ENCODE data around the gene OVOL2. TPM values are rescaled to one million over a fixed set of nuclear protein-coding genes. Genes with fewer than 3 reads are reported as not detected.

Gene OVOL2
- total and polyA plus RNA-seq, 4 donors: 2.7 to 11.2 (median 7.2) TPM

GRCh38 chr20:18046535-18046934, 11.2 kb downstream of the OVOL2 start:
- peaks cover 0 to 2% (median 0%) of the 10 kb centered on the region in 3 donors for H3K27me3 ChIP-seq (ENCODE audit: control insufficient read depth in 3 of 3, insufficient read depth in 3 of 3, low read length in 2 of 3)
- TF ChIP-seq CTCF (IDR thresholded peaks at IDR 0.05; ENCODE audit: control extremely low read depth, extremely low read depth): no peak
- H3K4me1 ChIP-seq (ENCODE audit: control insufficient read depth in 5 of 5, insufficient read depth in 5 of 5, low read length in 5 of 5): peaks cover 0 to 1% (median 0%) of the 10 kb centered on the region in 5 donors
- H3K9me3 ChIP-seq (ENCODE audit: control insufficient read depth in 4 of 4, insufficient read depth in 3 of 4, low read length in 3 of 4): peaks cover 0 to 9% (median 7%) of the 10 kb centered on the region in 4 donors
- ATAC-seq (ENCODE audit: insufficient read depth, low FRiP score): no peak
- H3K9ac ChIP-seq (ENCODE audit: insufficient read depth in 1 of 2, low read length in 2 of 2): no peak overlapping the region
- H3K27ac ChIP-seq (ENCODE audit: low read depth in 1 of 2, low read length in 1 of 2): no peak overlapping the region
- no peak overlapping the region for H3K4me3 ChIP-seq
- 77 to 91% methylated on average over 4 of the region's 4 CpGs for WGBS, 2 donors
- DNase-seq: no peak
- no peaks in the 10 kb centered on the region for H3K36me3 ChIP-seq (ENCODE audit: control insufficient read depth in 4 of 4, insufficient read depth in 4 of 4, low read length in 4 of 4)

- no peak for DNase-seq
Measured at GRCh38 chr20:18042229-18042628, 15.5 kb downstream of the OVOL2 start.

GRCh38 chr20:18041462-18041861, 16.3 kb downstream of the OVOL2 start:
- DNase-seq: no peak
- 83 to 85% methylated on average over 15 of the region's 15 CpGs for WGBS, 2 donors
- H3K36me3 ChIP-seq (ENCODE audit: control insufficient read depth in 4 of 4, insufficient read depth in 4 of 4, low read length in 4 of 4): no peaks in the 10 kb centered on the region
- no peak overlapping the region for H3K9ac ChIP-seq (ENCODE audit: insufficient read depth in 1 of 2, low read length in 2 of 2)
- no peak overlapping the region for H3K4me3 ChIP-seq
- ATAC-seq (ENCODE audit: insufficient read depth, low FRiP score): no peak
- H3K9me3 ChIP-seq (ENCODE audit: control insufficient read depth in 4 of 4, insufficient read depth in 3 of 4, low read length in 3 of 4): peaks cover 0 to 9% (median 7%) of the 10 kb centered on the region in 4 donors
- peaks cover 0 to under 1% (median 0%) of the 10 kb centered on the region in 5 donors for H3K4me1 ChIP-seq (ENCODE audit: control insufficient read depth in 5 of 5, insufficient read depth in 5 of 5, low read length in 5 of 5)
- TF ChIP-seq CTCF (IDR thresholded peaks at IDR 0.05; ENCODE audit: control extremely low read depth, extremely low read depth): no peak
- peaks cover 0 to 2% (median 0%) of the 10 kb centered on the region in 3 donors for H3K27me3 ChIP-seq (ENCODE audit: control insufficient read depth in 3 of 3, insufficient read depth in 3 of 3, low read length in 2 of 3)
- H3K27ac ChIP-seq (ENCODE audit: low read depth in 1 of 2, low read length in 1 of 2): no peak overlapping the region

More at GRCh38 chr20:18042229-18042628, 15.5 kb downstream of the OVOL2 start:
- Histone ChIP-seq H3K36me3 (ENCODE audit: control insufficient read depth in 4 of 4, insufficient read depth in 4 of 4, low read length in 4 of 4) (no peaks in the 10 kb centered on the region), H3K4me3 (no peak overlapping the region), H3K9ac (ENCODE audit: insufficient read depth in 1 of 2, low read length in 2 of 2) (no peak overlapping the region), H3K27ac (ENCODE audit: low read depth in 1 of 2, low read length in 1 of 2) (no peak overlapping the region), H3K4me1 (ENCODE audit: control insufficient read depth in 5 of 5, insufficient read depth in 5 of 5, low read length in 5 of 5) (peaks cover 0 to 1% (median 0%) of the 10 kb centered on the region in 5 donors), H3K9me3 (ENCODE audit: control insufficient read depth in 4 of 4, insufficient read depth in 3 of 4, low read length in 3 of 4) (peaks cover 0 to 9% (median 7%) of the 10 kb centered on the region in 4 donors), H3K27me3 (ENCODE audit: control insufficient read depth in 3 of 3, insufficient read depth in 3 of 3, low read length in 2 of 3) (peaks cover 0 to 2% (median 0%) of the 10 kb centered on the region in 3 donors)
- no peak for ATAC-seq (ENCODE audit: insufficient read depth, low FRiP score)
- TF ChIP-seq CTCF (IDR thresholded peaks at IDR 0.05; ENCODE audit: control extremely low read depth, extremely low read depth): no peak
- WGBS, 2 donors: 72 to 76% methylated on average over 9 of the region's 9 CpGs

GRCh38 chr20:18039063-18039462, 18.7 kb downstream of the OVOL2 start:
- Histone ChIP-seq H3K4me3 (no peak overlapping the region), H3K4me1 (ENCODE audit: control insufficient read depth in 5 of 5, insufficient read depth in 5 of 5, low read length in 5 of 5) (no peaks in the 10 kb centered on the region), H3K9me3 (ENCODE audit: control insufficient read depth in 4 of 4, insufficient read depth in 3 of 4, low read length in 3 of 4) (peaks cover 0 to 9% (median 7%) of the 10 kb centered on the region in 4 donors), H3K9ac (ENCODE audit: insufficient read depth in 1 of 2, low read length in 2 of 2) (no peak overlapping the region), H3K27me3 (ENCODE audit: control insufficient read depth in 3 of 3, insufficient read depth in 3 of 3, low read length in 2 of 3) (no peaks in the 10 kb centered on the region), H3K36me3 (ENCODE audit: control insufficient read depth in 4 of 4, insufficient read depth in 4 of 4, low read length in 4 of 4) (no peaks in the 10 kb centered on the region), H3K27ac (ENCODE audit: low read depth in 1 of 2, low read length in 1 of 2) (no peak overlapping the region)
- DNase-seq: no peak
- ATAC-seq (ENCODE audit: insufficient read depth, low FRiP score): no peak
- WGBS, 2 donors: 86 to 90% methylated on average over 5 of the region's 5 CpGs
- TF ChIP-seq CTCF (IDR thresholded peaks at IDR 0.05; ENCODE audit: control extremely low read depth, extremely low read depth): no peak
